ENCODE data around the gene TMEM190. TPM values are rescaled to one million over a fixed set of nuclear protein-coding genes. Genes with fewer than 3 reads are reported as not detected.
A peak's percentile ranks its signal among the peaks of the same experiment; 100 is the strongest.

TMEM190 gene
- total and polyA plus RNA-seq, 9 donors, result 0.72 to 45.1 (median 2.5) TPM; not detected in 4

GRCh38 chr19:55350620-55351315 lies 25.9 kb upstream of the TMEM190 start:
- H3K36me3 ChIP-seq, result no peaks in the 10 kb centered on the region
- 66 to 69% (median 68%) methylated on average over 11 of the region's 11 CpGs for WGBS, 3 donors
- H3K4me3 ChIP-seq, result no peak overlapping the region
- intact Hi-C loops (cut with DNase I), result no loop called here
- H3K4me1 ChIP-seq (ENCODE audit: insufficient read depth), result no peaks in the 10 kb centered on the region
- DNase-seq, result no peak
- no peaks in the 10 kb centered on the region for H3K27me3 ChIP-seq
- no peaks in the 10 kb centered on the region for H3K9me3 ChIP-seq
- TF ChIP-seq CTCF (IDR thresholded peaks at IDR 0.05), result no peak
- H3K27ac ChIP-seq, result no peak overlapping the region

GRCh38 chr19:55352040-55352439 lies 24.6 kb upstream of the TMEM190 start:
- no peak overlapping the region for H3K27ac ChIP-seq
- no peaks in the 10 kb centered on the region for H3K36me3 ChIP-seq
- no peak for DNase-seq
- 73 to 83% (median 79%) methylated on average over 6 of the region's 6 CpGs for WGBS, 3 donors
- TF ChIP-seq CTCF (IDR thresholded peaks at IDR 0.05) (no peak), POLR2A (IDR thresholded peaks at IDR 0.05) (no peak), EP300 (IDR thresholded peaks at IDR 0.05) (no peak)
- H3K9me3 ChIP-seq, result no peaks in the 10 kb centered on the region
- no peaks in the 10 kb centered on the region for H3K4me1 ChIP-seq (ENCODE audit: insufficient read depth)
- no peaks in the 10 kb centered on the region for H3K27me3 ChIP-seq
- intact Hi-C loops (cut with DNase I), result no loop called here
- H3K4me3 ChIP-seq, result no peak overlapping the region

- Histone ChIP-seq H3K9me3 (no peaks in the 10 kb centered on the region), H3K4me1 (ENCODE audit: insufficient read depth) (no peaks in the 10 kb centered on the region), H3K27ac (no peak overlapping the region), H3K4me3 (no peak overlapping the region), H3K36me3 (no peaks in the 10 kb centered on the region), H3K27me3 (no peaks in the 10 kb centered on the region)
- TF ChIP-seq CTCF (IDR thresholded peaks at IDR 0.05) (no peak), EP300 (IDR thresholded peaks at IDR 0.05) (no peak), POLR2A (IDR thresholded peaks at IDR 0.05) (no peak)
- DNase-seq, result peak in 1 of 5 donors; percentile 15
- intact Hi-C loops (cut with DNase I), result no loop called here
- WGBS, 3 donors, result 38 to 60% (median 41%) methylated on average over 25 of the region's 25 CpGs
Observed at GRCh38 chr19:55352549-55353145, 24.0 kb upstream of the TMEM190 start.

- no peaks in the 10 kb centered on the region for H3K27me3 ChIP-seq
- H3K4me1 ChIP-seq (ENCODE audit: insufficient read depth), result no peaks in the 10 kb centered on the region
- no peak overlapping the region for H3K27ac ChIP-seq
- WGBS, 3 donors, result 1 to 2% (median 2%) methylated on average over 24 of the region's 24 CpGs
- DNase-seq, result peak in 1 of 5 donors; percentile 16
- intact Hi-C loops (cut with DNase I), result no loop called here
- TF ChIP-seq POLR2A (IDR thresholded peaks at IDR 0.05) (no peak), CTCF (IDR thresholded peaks at IDR 0.05) (no peak), EP300 (IDR thresholded peaks at IDR 0.05) (no peak)
- H3K9me3 ChIP-seq, result no peaks in the 10 kb centered on the region
- H3K4me3 ChIP-seq, result peak overlapping the region; percentile 28
- no peaks in the 10 kb centered on the region for H3K36me3 ChIP-seq
Observed at GRCh38 chr19:55353356-55353802, 23.2 kb upstream of the TMEM190 start.
